AG04450 (cell line): ENCODE results near the gene WDR6. TPM values are rescaled to one million over a fixed set of nuclear protein-coding genes. Genes with fewer than 3 reads are reported as not detected.
A peak's percentile ranks its signal among the peaks of the same experiment; 100 is the strongest.

Experiments used
- CTCF ChIA-PET: fragments of 300-600, 350-600 bp; formaldehyde crosslinking; extraction: SDS; loops from one replicate; lab custom pipeline; 2022; ENCODE audit warnings: antibody characterized with exemption, inconsistent platforms; lab: Charles Lee
- POLR2A ChIA-PET: fragments of 350-600 bp; formaldehyde crosslinking; extraction: SDS; loops from one replicate; lab custom pipeline; 2021; ENCODE audit warnings: antibody characterized with exemption, inconsistent platforms; lab: Yijun Ruan, JAX
- DNase-seq: peaks from one replicate; pipeline ENCODE4 v3.0.0-alpha.2; 2011; ENCODE audit warnings: low read depth, low spot score
- H3K27ac ChIP-seq: one replicate; pipeline ENCODE4 v1.5.1; 2012; ENCODE audit warnings: low read depth, low read length, control low read depth
- H3K27me3 ChIP-seq: one replicate; pipeline ENCODE4 v1.6.0; 2012; ENCODE audit warnings: low read length; ENCODE audit not compliant: control insufficient read depth, insufficient read depth
- H3K4me3 ChIP-seq: 2 replicates; pipeline ENCODE4 v1.5.1; 2011; ENCODE audit warnings: mild to moderate bottlenecking, low read depth, low read length, control low read depth
- H3K9me3 ChIP-seq: 2 replicates; pipeline ENCODE4 v1.5.1; 2012; ENCODE audit warnings: low read length; ENCODE audit not compliant: control insufficient read depth, insufficient read depth
- CTCF ChIP-seq: IDR thresholded peaks from 2 replicates; pipeline ENCODE4 v1.5.1; 2011; ENCODE audit warnings: low read depth, low read length, control low read depth, inconsistent platforms
- polyA plus RNA-seq: library from polyadenylated mRNA; depleted of rRNA; stranded (reverse); fragments of >200 nt; gene quantifications from 2 replicates; pipeline ENCODE4 v1.2.3, GENCODE V29; 2011

Gene WDR6
- polyA plus RNA-seq, 1 experiment, result 101 TPM

- POLR2A ChIA-PET, result interaction anchor here (4.5 kb wide), 1 partner anchor 14 kb away, joined by 70 read pairs; the partner anchor contains the start of gene P4HTM
- TF ChIP-seq CTCF, result no peak
- peaks cover 4% of the 10 kb centered on the region; the same call in 1 of the 2 replicates for H3K9me3 ChIP-seq
- H3K4me3 ChIP-seq, result no peak overlapping the region
- H3K27me3 ChIP-seq, result no peaks in the 10 kb centered on the region
- no peak for DNase-seq
- CTCF ChIA-PET, result interaction anchor here (0.8 kb wide), 1 partner anchor 15 kb away, joined by 3 read pairs; the partner anchor contains the start of gene P4HTM
- no peak overlapping the region for H3K27ac ChIP-seq
Observed at GRCh38 chr3:49004352-49005302, 2.6 kb upstream of the WDR6 start.

GRCh38 chr3:49005303-49005680, 1.9 kb upstream of the WDR6 start:
- ChIA-PET CTCF (interaction anchor here (0.8 kb wide), 2 partner anchors 16 to 17 kb away, joined by 3 to 4 read pairs; partner anchors contain the start of genes NDUFAF3 and P4HTM), POLR2A (interaction anchor here (4.5 kb wide), 1 partner anchor 15 kb away, joined by 70 read pairs; the partner anchor contains the start of gene P4HTM)
- Histone ChIP-seq H3K4me3 (no peak overlapping the region), H3K27me3 (no peaks in the 10 kb centered on the region), H3K9me3 (peaks cover 4% of the 10 kb centered on the region; the same call in 1 of the 2 replicates), H3K27ac (no peak overlapping the region)
- no peak for TF ChIP-seq CTCF
- no peak for DNase-seq

DNA sequence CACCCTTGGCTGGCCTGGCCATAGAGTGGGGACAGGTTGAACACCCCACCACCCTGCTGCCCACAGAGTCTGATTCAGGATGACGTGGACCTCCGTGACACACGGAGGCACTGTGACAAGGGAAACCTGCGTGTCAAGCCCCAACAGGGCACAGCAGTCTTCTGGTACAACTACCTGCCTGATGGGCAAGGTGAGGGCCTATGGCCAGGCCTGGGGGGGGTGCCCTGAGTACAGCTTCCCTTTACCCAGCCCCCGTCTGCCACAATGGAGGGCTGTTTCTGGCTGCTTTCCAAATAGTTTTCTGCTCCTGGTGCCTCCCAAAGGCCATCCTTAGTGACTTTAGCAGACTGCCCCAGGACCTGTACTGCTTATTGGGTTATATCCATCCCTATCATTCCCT, 1.2 kb upstream of the WDR6 start:
- Histone ChIP-seq H3K4me3 (peak overlapping the region; percentile 93), H3K9me3 (peaks cover 4% of the 10 kb centered on the region; the same call in 1 of the 2 replicates), H3K27me3 (no peaks in the 10 kb centered on the region), H3K27ac (peak overlapping the region; percentile 98)
- no peak for TF ChIP-seq CTCF
- no peak for DNase-seq
- CTCF ChIA-PET, result interaction anchor here (0.8 to 2.6 kb wide), 3 partner anchors 16 to 18 kb away, joined by 4 to 18 read pairs (median 17); partner anchors contain the start of genes NDUFAF3 and P4HTM
- POLR2A ChIA-PET, result interaction anchor here (0.6 to 4.5 kb wide), 5 partner anchors 11 to 472 kb away, joined by 7 to 74 read pairs (median 33); partner anchors contain the start of genes DALRD3, IMPDH2, NDUFAF3 and P4HTM

DNA sequence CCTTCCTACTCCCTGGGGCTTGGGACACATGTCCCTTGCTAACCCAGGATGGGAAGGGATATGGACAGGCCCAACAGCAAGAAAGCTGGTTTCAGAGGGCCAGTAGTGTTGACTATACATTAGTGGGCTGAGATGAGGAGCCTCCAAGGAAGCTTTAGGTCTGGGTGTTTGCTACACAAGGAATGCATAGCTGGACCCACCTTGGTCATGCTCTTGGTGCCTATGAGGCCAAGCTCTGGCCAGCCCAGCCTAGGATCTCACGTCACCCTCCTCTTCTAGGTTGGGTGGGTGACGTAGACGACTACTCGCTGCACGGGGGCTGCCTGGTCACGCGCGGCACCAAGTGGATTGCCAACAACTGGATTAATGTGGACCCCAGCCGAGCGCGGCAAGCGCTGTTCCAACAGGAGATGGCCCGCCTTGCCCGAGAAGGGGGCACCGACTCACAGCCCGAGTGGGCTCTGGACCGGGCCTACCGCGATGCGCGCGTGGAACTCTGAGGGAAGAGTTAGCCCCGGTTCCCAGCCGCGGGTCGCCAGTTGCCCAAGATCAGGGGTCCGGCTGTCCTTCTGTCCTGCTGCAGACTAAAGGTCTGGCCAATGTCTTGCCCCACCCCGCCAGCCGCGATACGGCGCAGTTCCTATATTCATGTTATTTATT, 653 bp upstream of the WDR6 start:
- no peak for DNase-seq
- CTCF ChIA-PET, result interaction anchor here (0.9 to 2.8 kb wide), 7 partner anchors 9 to 89 kb away, joined by 3 to 24 read pairs (median 5); partner anchors contain the start of genes NDUFAF3, P4HTM and QRICH1

More for the DNA sequence above, 653 bp upstream of the WDR6 start:
- TF ChIP-seq CTCF, result no peak
- Histone ChIP-seq H3K9me3 (peaks cover 4% of the 10 kb centered on the region; the same call in 1 of the 2 replicates), H3K4me3 (peak overlapping the region; percentile 93), H3K27ac (peak overlapping the region; percentile 98), H3K27me3 (no peaks in the 10 kb centered on the region)
- POLR2A ChIA-PET, result interaction anchor here (0.6 to 4.5 kb wide), 16 partner anchors 10 to 759 kb away, joined by 3 to 74 read pairs (median 6); partner anchors contain the start of genes ARIH2, ATRIP, DALRD3 and IMPDH2
